ENCODE measurements around the gene TMEM11.

TMEM11 gene

GRCh38 chr17:21202512-21202911 lies 11.4 kb downstream of the TMEM11 start:
- peaks cover 5 to 10% of the 10 kb centered on the region in 2 experiments for H3K4me1 ChIP-seq (ENCODE audit: control insufficient read depth in 1 of 2, insufficient read depth in 1 of 2, low read depth in 1 of 2, low read length in 1 of 2)
- no peak for TF ChIP-seq CTCF (IDR thresholded peaks at IDR 0.05)
- peaks cover 38% of the 10 kb centered on the region for H3K36me3 ChIP-seq
- H3K27me3 ChIP-seq = no peaks in the 10 kb centered on the region
- H3K4me3 ChIP-seq (ENCODE audit: low read depth in 1 of 2, low read length in 1 of 2) = no peak overlapping the region
- peak overlapping the region; percentile 43 for H3K27ac ChIP-seq
- H3K9me3 ChIP-seq = no peaks in the 10 kb centered on the region

DNA sequence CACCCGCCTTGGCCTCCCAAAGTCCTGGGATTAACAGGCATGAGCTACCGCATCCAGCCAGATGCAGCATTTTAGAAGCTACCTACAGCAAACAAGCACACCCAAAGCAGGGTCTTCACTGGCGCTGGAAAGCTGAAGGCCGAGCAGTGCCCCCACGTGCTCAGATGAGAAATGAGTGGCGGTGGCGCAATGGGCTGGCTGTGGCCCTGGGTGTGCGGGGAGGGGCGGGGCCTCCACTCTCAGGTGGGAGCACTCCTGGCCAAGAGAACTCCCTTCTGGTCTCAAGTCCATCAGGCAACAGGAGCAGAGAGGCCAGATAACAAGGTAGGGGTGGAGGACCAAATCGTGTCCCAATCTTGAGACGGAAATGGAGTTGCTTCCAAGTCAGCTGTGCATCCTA lies 12.1 kb downstream of the TMEM11 start:
- H3K4me3 ChIP-seq (ENCODE audit: low read depth in 1 of 2, low read length in 1 of 2) = no peak overlapping the region
- H3K9me3 ChIP-seq = no peaks in the 10 kb centered on the region
- TF ChIP-seq CTCF (IDR thresholded peaks at IDR 0.05) = no peak
- peaks cover 40% of the 10 kb centered on the region for H3K36me3 ChIP-seq
- H3K27me3 ChIP-seq = no peaks in the 10 kb centered on the region
- H3K4me1 ChIP-seq (ENCODE audit: control insufficient read depth in 1 of 2, insufficient read depth in 1 of 2, low read depth in 1 of 2, low read length in 1 of 2) = peaks cover 5 to 10% of the 10 kb centered on the region in 2 experiments
- H3K27ac ChIP-seq = peak overlapping the region; percentile 43

GRCh38 chr17:21201298-21201595 lies 12.7 kb downstream of the TMEM11 start:
- Histone ChIP-seq H3K27me3 (no peaks in the 10 kb centered on the region), H3K36me3 (peaks cover 46% of the 10 kb centered on the region), H3K4me1 (ENCODE audit: control insufficient read depth in 1 of 2, insufficient read depth in 1 of 2, low read depth in 1 of 2, low read length in 1 of 2) (peaks cover 5 to 10% of the 10 kb centered on the region in 2 experiments), H3K4me3 (ENCODE audit: low read depth in 1 of 2, low read length in 1 of 2) (no peak overlapping the region), H3K27ac (peak overlapping the region; percentile 43), H3K9me3 (no peaks in the 10 kb centered on the region)
- no peak for TF ChIP-seq CTCF (IDR thresholded peaks at IDR 0.05)

DNA sequence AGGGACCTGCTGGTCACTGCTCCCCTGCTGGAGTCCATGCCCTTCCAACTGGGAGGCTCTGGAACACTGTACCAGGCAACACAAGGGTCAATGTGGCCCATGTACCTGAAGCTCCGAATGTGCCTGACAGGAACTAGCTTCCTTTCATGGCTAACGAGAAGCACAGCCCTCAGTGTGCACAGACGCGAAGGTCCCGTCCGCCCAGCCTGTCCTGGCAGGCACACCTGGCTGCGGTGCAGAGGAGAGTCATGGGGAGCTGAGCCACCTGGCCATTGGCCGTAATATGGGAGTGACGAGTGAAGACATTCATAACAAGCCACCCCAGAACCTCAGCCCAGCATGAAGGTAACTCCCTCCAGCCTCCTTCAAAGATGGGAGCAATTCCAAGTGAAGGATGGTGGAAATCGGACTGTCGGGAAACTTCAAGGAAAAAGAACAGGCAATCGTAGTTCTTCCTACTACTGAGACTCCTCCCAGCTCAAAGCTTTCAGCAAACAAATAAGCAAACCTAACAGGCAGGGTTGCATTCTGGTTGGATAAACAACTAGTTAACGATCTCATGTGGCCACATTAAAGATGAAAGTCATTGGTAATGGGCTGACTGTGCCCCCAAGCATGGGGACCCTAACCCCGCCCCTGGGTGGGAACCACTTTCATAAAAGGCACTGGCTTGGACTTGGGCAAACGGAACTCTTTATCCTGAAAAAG lies 13.2 kb downstream of the TMEM11 start:
- Histone ChIP-seq H3K27ac (peak overlapping the region; percentile 43), H3K27me3 (no peaks in the 10 kb centered on the region), H3K4me1 (ENCODE audit: control insufficient read depth in 1 of 2, insufficient read depth in 1 of 2, low read depth in 1 of 2, low read length in 1 of 2) (peaks cover 5 to 10% of the 10 kb centered on the region in 2 experiments), H3K9me3 (no peaks in the 10 kb centered on the region), H3K4me3 (ENCODE audit: low read depth in 1 of 2, low read length in 1 of 2) (no peak overlapping the region), H3K36me3 (peaks cover 51% of the 10 kb centered on the region)
- TF ChIP-seq CTCF (IDR thresholded peaks at IDR 0.05) = no peak

DNA sequence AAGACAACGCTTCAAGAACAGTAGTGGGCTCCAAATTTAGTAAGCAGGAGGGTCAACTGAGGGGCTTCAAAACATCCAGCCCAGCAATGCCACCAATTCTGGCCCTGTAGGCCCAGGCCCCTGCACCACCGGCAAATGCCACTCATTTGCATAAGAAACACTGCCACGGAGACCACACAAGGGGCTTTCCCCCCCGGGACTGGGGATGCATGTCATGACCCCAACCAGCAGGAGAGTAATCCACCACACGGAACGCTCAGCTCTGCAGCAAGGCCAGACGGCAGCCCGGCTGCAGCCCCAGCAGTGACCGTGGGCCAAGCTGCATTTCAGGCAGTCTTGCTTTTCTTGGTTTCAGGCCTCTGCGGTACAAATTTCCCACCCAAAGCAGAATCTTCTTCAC lies 14.1 kb downstream of the TMEM11 start:
- no peak for TF ChIP-seq CTCF (IDR thresholded peaks at IDR 0.05)
- H3K36me3 ChIP-seq = peaks cover 47% of the 10 kb centered on the region
- H3K27ac ChIP-seq = peak overlapping the region; percentile 46
- no peaks in the 10 kb centered on the region for H3K9me3 ChIP-seq
- H3K4me3 ChIP-seq (ENCODE audit: low read depth in 1 of 2, low read length in 1 of 2) = no peak overlapping the region
- H3K27me3 ChIP-seq = no peaks in the 10 kb centered on the region
- H3K4me1 ChIP-seq (ENCODE audit: control insufficient read depth in 1 of 2, insufficient read depth in 1 of 2, low read depth in 1 of 2, low read length in 1 of 2) = peaks cover 5 to 10% of the 10 kb centered on the region in 2 experiments
